Skeletal muscle cell (primary cell): ENCODE data around the gene HCK.

Experiments used
- DNase-seq: peaks from one replicate; pipeline ENCODE4 v3.0.0-alpha.2; 2010; ENCODE audit warnings: low read depth
- H3K4me3 ChIP-seq: 2 replicates; pipeline ENCODE4 v1.5.1; 2011; ENCODE audit warnings: low read depth, mild to moderate bottlenecking, control low read depth, low read length, moderate library complexity

The HCK gene

GRCh38 chr20:32052090-32052777 lies at the start of gene HCK:
Gene HCK, plus strand, starts transcription at chr20:32052242.
- no peak within 1 kb of the TSS for H3K4me3 ChIP-seq
- DNase-seq, result no peak

- DNase-seq, result no peak
Observed at GRCh38 chr20:32003325-32003724, 48.7 kb upstream of the HCK start.

GRCh38 chr20:32004963-32005362 lies 47.1 kb upstream of the HCK start:
- no peak for DNase-seq

More at GRCh38 chr20:32003325-32003724, 48.7 kb upstream of the HCK start:
- H3K4me3 ChIP-seq, result no peak overlapping the region

GRCh38 chr20:32006053-32006452 lies 46.0 kb upstream of the HCK start:
- no peak for DNase-seq
- no peak overlapping the region for H3K4me3 ChIP-seq

More at GRCh38 chr20:32004963-32005362, 47.1 kb upstream of the HCK start:
- no peak overlapping the region for H3K4me3 ChIP-seq

DNA sequence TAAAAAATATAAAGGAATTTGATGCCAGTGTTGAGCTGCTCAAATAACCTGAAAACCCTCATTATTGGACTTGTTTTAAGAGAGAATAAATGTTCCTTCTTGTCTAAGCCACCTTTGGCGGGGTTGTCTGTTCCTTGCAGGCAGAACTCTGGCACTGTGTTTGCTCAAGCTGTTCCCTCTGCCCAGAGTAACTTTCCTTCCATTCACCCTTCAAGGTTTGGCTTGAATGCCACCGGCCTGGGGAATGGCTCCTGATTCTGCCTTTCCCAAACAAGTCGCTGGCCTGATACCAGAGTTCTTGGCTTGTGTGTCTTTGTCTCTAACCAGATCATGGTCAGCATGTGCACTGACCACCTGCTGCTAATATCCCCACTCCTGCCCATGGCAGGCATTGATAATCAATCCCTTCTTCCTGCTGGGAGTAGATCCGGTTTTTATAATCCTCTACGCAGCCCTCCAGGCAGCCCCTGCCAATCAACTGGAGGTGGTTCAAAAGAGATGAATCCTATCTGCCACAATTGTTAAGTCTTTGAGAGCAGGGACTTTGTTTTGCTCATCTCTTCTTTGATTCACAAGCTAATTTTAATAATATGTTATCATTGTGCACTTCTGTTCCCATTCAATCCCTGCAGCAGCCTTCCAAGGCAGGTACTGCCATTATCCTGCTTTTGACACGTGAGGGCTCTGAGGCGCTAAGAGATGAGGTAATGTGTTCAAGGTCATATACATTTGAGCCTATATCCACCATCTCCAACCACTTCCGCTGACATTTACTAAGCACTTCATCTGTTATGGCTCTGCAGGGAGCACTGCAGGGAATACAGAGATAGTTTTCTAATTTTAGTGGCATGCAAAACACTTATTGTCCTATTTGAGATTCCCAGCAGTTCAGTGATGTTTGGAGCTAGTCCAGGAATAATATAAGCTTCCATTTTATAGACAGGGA lies 44.9 kb upstream of the HCK start:
- H3K4me3 ChIP-seq, result no peak overlapping the region
- DNase-seq, result no peak

- no peak overlapping the region for H3K4me3 ChIP-seq
- DNase-seq, result no peak
Observed at GRCh38 chr20:32007787-32008616, 44.0 kb upstream of the HCK start.

DNA sequence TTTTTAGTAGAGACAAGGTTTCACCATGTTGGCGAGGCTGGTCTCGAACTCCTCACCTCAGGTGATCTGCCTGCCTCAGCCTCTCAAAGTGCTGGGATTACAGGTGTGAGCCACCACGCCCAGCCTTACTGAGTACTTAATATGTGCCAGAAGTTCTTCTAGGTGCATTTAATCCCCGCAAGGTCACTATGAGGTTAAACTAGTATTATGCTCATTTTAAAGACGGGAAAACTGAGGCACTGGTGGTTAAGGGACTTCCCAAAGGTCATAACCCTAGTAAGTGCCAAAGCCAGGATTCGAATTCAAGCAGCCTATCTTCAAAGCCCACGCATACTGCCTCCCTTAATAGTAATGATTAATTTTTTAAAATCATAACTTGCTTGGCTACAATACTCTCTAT lies 42.5 kb upstream of the HCK start:
- H3K4me3 ChIP-seq, result no peak overlapping the region
- no peak for DNase-seq

GRCh38 chr20:32010101-32010500 lies 41.9 kb upstream of the HCK start, which contains the start of gene CCM2L:
Gene CCM2L, plus strand, starts transcription at chr20:32010438. Its CDS starts 17 bp downstream, at chr20:32010455.
- H3K4me3 ChIP-seq, result no peak within 1 kb of the TSS
- DNase-seq, result no peak

GRCh38 chr20:32010666-32011065 lies 41.4 kb upstream of the HCK start:
- no peak for DNase-seq
- no peak overlapping the region for H3K4me3 ChIP-seq

DNA sequence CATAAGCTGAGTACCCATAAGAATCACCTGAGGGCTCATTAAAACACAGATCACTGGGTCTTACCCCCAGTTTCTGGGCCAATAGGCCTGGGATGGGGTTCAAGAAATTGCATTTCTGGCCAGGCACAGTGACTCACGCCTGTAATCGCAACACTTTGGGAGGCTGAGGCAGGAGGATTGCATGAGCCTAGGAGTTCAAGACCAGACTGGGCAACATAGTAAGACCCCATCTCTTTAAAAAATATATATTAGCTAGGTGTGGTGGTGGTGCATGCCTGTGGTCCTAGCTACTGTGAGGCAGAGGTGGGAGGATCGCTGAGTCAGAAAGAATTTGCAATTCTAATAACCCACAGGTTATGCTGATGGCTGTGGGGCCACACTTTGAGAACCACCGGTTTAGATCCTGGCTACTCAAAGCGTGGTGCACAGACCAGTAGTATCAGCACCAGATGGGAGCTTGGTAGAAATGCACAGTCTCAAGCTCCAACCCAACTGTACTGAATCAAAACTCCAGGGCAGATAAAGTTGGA lies 39.8 kb upstream of the HCK start:
- no peak for DNase-seq
- H3K4me3 ChIP-seq, result no peak overlapping the region

DNA sequence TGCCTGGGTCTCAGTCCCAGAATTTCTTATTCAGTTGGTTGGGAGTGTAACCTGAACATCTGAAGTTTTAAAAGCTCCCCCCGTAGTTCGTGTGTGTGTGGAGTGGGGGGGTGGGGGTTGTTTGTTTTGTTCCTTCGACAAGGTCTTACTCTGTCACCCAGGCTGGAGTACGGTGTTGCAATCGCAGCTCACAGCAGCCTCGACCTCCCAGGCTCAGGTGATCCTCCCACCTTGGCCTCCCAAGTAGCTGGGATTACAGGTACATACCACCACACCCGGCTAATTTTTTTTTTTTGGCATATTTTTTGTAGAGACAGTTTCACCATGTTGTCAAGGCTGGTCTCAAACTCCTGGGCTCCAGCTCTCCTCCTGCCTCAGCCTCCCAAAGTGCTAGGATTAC lies 38.7 kb upstream of the HCK start:
- H3K4me3 ChIP-seq, result no peak overlapping the region
- DNase-seq, result no peak

- H3K4me3 ChIP-seq, result no peak overlapping the region
- no peak for DNase-seq
Observed at GRCh38 chr20:32017711-32018251, 34.3 kb upstream of the HCK start.

GRCh38 chr20:32018269-32019155 lies 33.5 kb upstream of the HCK start:
- DNase-seq, result no peak

GRCh38 chr20:32019156-32019510 lies 32.9 kb upstream of the HCK start:
- no peak overlapping the region for H3K4me3 ChIP-seq

More at GRCh38 chr20:32018269-32019155, 33.5 kb upstream of the HCK start:
- H3K4me3 ChIP-seq, result peak overlapping the region; percentile 28

DNA sequence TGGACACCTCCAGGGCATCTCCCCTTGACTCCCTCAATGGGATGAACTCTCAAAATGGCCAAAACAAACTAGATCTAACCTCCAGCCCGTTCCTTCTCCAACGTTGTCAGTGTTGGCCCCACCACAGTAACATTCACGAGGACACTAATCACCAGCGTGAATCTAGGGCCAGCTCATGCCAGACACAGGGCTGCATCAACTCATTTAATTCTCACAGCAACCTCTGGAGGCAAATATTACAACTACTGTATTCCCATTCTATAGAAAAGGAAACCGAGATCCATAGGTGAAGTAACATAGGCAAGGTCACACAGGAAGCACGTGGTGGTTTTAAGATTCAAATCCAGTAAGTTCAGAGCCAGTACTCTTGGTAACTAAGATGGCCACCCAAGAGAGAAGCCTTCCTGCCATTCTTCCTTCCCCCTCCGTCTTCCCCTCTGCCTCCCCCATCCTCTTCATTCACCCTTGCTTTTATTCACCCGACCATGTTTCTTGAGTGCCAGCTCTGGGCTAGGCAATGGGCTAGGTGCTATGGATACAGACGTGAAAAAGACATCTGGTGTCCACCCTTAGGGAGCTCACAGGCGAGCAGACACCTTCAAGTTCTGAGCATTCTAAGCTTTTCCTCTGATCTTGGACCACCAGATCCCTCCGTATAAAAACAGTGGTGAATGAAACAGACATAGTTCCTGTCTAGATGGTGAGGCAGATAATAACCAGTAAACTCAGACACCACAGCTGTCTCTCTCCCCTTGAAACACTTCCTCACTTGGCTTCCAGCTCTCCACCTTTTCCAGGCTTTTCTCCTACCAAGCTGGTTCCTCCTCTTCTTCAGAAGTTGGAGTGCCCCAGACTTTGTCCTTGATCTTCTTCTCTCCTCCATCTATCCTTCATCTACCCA lies 32.2 kb upstream of the HCK start:
- no peak for DNase-seq
- no peak overlapping the region for H3K4me3 ChIP-seq

More at GRCh38 chr20:32019156-32019510, 32.9 kb upstream of the HCK start:
- no peak for DNase-seq

- no peak overlapping the region for H3K4me3 ChIP-seq
- no peak for DNase-seq
Observed at GRCh38 chr20:32021091-32021490, 31.0 kb upstream of the HCK start.

DNA sequence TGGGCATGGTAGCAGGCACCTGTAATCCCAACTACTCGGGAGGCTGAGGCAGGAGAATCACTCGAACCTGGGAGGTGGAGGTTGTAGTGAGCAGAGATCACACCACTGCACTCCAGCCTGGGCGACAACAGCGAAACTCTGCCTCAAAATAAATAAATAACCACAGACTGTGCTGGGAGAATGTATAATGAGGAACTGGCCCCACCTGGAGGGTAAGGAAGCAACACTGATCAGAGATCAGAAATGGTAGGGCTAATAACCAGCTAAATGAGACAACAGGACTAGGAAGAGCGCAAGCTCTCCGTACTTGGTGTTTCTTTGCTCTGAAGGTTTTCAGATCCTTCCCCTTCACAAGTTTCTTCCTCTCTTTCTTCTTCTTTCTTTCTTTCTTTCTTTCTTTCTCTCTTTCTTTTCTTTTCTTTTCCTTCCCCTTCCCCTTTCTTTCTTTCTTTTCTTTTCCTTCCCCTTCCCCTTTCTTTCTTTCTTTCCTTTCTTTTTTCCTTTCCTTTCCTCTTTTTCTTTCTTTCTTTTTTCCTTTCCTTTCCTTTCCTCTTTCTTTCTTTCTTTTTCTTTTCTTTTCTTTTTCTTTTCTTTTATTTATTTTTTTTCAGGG lies 27.3 kb upstream of the HCK start:
- no peak for DNase-seq

More for the DNA sequence above, 27.3 kb upstream of the HCK start:
- H3K4me3 ChIP-seq, result no peak overlapping the region
